ENCODE data around the gene S100A16.

DNA sequence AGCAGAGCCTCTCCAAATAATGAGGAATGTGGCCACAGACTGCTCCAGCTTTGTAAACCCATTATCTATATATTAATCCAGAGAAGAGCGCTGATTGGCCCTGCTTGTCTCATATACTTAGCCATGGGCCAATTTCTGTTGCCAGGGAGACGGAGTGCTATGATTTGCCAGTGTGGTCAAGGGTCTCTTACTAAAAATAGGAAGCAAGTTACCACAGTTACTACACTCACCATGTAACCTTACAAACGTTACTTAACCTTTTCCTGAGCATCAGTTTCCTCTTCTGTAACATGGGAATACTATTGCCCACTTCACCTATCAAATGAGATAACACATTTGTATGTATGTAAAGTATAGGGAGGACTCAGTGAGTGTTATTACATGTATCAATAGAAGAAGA lies 39.6 kb downstream of the S100A16 start:
- TF ChIP-seq POLR2AphosphoS5 (IDR thresholded peaks at IDR 0.05; ENCODE audit: borderline replicate concordance, low read depth, low read length) (no peak), EZH2 (IDR thresholded peaks at IDR 0.05) (no peak), FOXP2 (optimal IDR thresholded peaks at IDR 0.05; ENCODE audit: control extremely low read depth, extremely low read length, insufficient read depth) (no peak)
